ENCODE results near the gene LZTS2. TPM values are rescaled to one million over a fixed set of nuclear protein-coding genes. Genes with fewer than 3 reads are reported as not detected.
A peak's percentile ranks its signal among the peaks of the same experiment; 100 is the strongest.

Gene LZTS2
- total RNA-seq, 1 experiment from 2014 or later, result 20.3 TPM

GRCh38 chr10:101013365-101013825, 13.8 kb downstream of the LZTS2 start:
- DNase-seq (ENCODE audit: low read depth), result no peak

- peak; percentile 59 for DNase-seq (ENCODE audit: low read depth)
Measured at GRCh38 chr10:101014230-101014884, 14.7 kb downstream of the LZTS2 start.

- DNase-seq (ENCODE audit: low read depth), result peak; percentile 92
Measured at GRCh38 chr10:101014966-101015581, 15.5 kb downstream of the LZTS2 start.

- no peak for DNase-seq (ENCODE audit: low read depth)
Measured at GRCh38 chr10:101015582-101015973, 16.0 kb downstream of the LZTS2 start.

GRCh38 chr10:101016814-101017213, 17.2 kb downstream of the LZTS2 start:
- no peak for DNase-seq (ENCODE audit: low read depth)

GRCh38 chr10:101018118-101018599, 18.6 kb downstream of the LZTS2 start:
- DNase-seq (ENCODE audit: low read depth), result no peak

GRCh38 chr10:101018600-101019439, 19.2 kb downstream of the LZTS2 start:
- DNase-seq (ENCODE audit: low read depth), result peak; percentile 76

GRCh38 chr10:101019440-101019703, 19.8 kb downstream of the LZTS2 start:
- no peak for DNase-seq (ENCODE audit: low read depth)

- DNase-seq (ENCODE audit: low read depth), result no peak
Measured at GRCh38 chr10:101020427-101021075, 20.9 kb downstream of the LZTS2 start.

GRCh38 chr10:101021239-101021638, 21.6 kb downstream of the LZTS2 start:
- no peak for DNase-seq (ENCODE audit: low read depth)

- DNase-seq (ENCODE audit: low read depth), result no peak
Measured at GRCh38 chr10:101021692-101022251, 22.2 kb downstream of the LZTS2 start.

- no peak for DNase-seq (ENCODE audit: low read depth)
Measured at GRCh38 chr10:101022967-101023705, 23.5 kb downstream of the LZTS2 start.

- no peak for DNase-seq (ENCODE audit: low read depth)
Measured at GRCh38 chr10:101027106-101027720, 27.6 kb downstream of the LZTS2 start.

- no peak for DNase-seq (ENCODE audit: low read depth)
Measured at GRCh38 chr10:101028446-101029337, 29.1 kb downstream of the LZTS2 start.

- no peak for DNase-seq (ENCODE audit: low read depth)
Measured at GRCh38 chr10:101029520-101030295, 30.1 kb downstream of the LZTS2 start.

- no peak for DNase-seq (ENCODE audit: low read depth)
Measured at GRCh38 chr10:101030496-101031127, 31.0 kb downstream of the LZTS2 start.

GRCh38 chr10:101031128-101031795, 31.7 kb downstream of the LZTS2 start, which contains the start of the genes PDZD7 and SFXN3:
Gene PDZD7 (minus strand): TSS chr10:101031129. CDS start chr10:101030219, 910 bp downstream.
Gene SFXN3 (plus strand): TSS chr10:101031234. CDS start chr10:101034695, 3,461 bp downstream.
- peak; percentile 91 for DNase-seq (ENCODE audit: low read depth)
